Coronary artery (tissue), 2 donors: ENCODE results near the gene CCT4.

Experiments
- DNase-seq: peaks from one replicate; pipeline ENCODE4 v3.0.0-alpha.2; 2017; ENCODE audit warnings: low spot score
- H3K27ac ChIP-seq, 2 donors: fragments of 200-600 bp; sonication (generic); one replicate each; pipeline ENCODE4 v1.5.1; 2016 to 2019
- H3K4me3 ChIP-seq: fragments of 200-600 bp; sonication (generic); 2 replicates; pipeline ENCODE4 v1.5.1; 2016; ENCODE audit warnings: mild to moderate bottlenecking, moderate library complexity
- CTCF ChIP-seq: fragments of 200-600 bp; sonication (generic); IDR thresholded peaks from one replicate; pipeline ENCODE4 v1.5.1; 2019; ENCODE audit warnings: antibody characterized with exemption

The CCT4 gene

GRCh38 chr2:61888267-61889055 lies at the start of gene CCT4:
Gene CCT4, minus strand, starts transcription at chr2:61888656. Its CDS starts 149 bp downstream, at chr2:61888507.
- H3K4me3 ChIP-seq, result peak within 1 kb of the TSS; percentile 95
- H3K27ac ChIP-seq, result peak within 1 kb of the TSS; percentile 90 to 97
- peak; percentile 90 for DNase-seq
- TF ChIP-seq CTCF, result no peak

GRCh38 chr2:61937886-61938285 lies 49.4 kb upstream of the CCT4 start:
- H3K4me3 ChIP-seq, result no peak overlapping the region
- H3K27ac ChIP-seq, result peak overlapping the region; percentile 16 to 65
- DNase-seq, result no peak
- no peak for TF ChIP-seq CTCF

- Histone ChIP-seq H3K27ac (no peak overlapping the region), H3K4me3 (no peak overlapping the region)
- no peak for TF ChIP-seq CTCF
- DNase-seq, result no peak
Observed at GRCh38 chr2:61937098-61937497, 48.6 kb upstream of the CCT4 start.

- DNase-seq, result no peak
- no peak for TF ChIP-seq CTCF
- Histone ChIP-seq H3K4me3 (no peak overlapping the region), H3K27ac (peak overlapping the region in 1 of 2 donors; percentile 43)
Observed at GRCh38 chr2:61928826-61929461, 40.5 kb upstream of the CCT4 start.

GRCh38 chr2:61926531-61927477 lies 38.3 kb upstream of the CCT4 start:
- H3K27ac ChIP-seq, result no peak overlapping the region
- H3K4me3 ChIP-seq, result no peak overlapping the region
- TF ChIP-seq CTCF, result no peak
- DNase-seq, result no peak

- TF ChIP-seq CTCF, result no peak
- Histone ChIP-seq H3K4me3 (no peak overlapping the region), H3K27ac (no peak overlapping the region)
- DNase-seq, result no peak
Observed at GRCh38 chr2:61924895-61925663, 36.6 kb upstream of the CCT4 start.
